Purkinje cell (primary cell): ENCODE data around the gene CASP10. TPM values are rescaled to one million over a fixed set of nuclear protein-coding genes. Genes with fewer than 3 reads are reported as not detected.

Source experiments
- polyA plus RNA-seq: library from polyadenylated mRNA; unstranded; fragments of >200 nt; fragmentation: Nextera tagmentation; gene quantifications from 2 replicates; pipeline ENCODE4 v1.2.1, GENCODE V29; 2014

Gene CASP10, protein sequence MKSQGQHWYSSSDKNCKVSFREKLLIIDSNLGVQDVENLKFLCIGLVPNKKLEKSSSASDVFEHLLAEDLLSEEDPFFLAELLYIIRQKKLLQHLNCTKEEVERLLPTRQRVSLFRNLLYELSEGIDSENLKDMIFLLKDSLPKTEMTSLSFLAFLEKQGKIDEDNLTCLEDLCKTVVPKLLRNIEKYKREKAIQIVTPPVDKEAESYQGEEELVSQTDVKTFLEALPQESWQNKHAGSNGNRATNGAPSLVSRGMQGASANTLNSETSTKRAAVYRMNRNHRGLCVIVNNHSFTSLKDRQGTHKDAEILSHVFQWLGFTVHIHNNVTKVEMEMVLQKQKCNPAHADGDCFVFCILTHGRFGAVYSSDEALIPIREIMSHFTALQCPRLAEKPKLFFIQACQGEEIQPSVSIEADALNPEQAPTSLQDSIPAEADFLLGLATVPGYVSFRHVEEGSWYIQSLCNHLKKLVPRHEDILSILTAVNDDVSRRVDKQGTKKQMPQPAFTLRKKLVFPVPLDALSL
- 0.20 TPM in 1 of 2 replicates, not detected in the other for polyA plus RNA-seq

GRCh38 chr2:201182650-201183364, at the start of gene CASP10:
TSS of gene CASP10 (plus strand) at chr2:201183141. CDS start at chr2:201185778, 2,637 bp downstream.

DNA sequence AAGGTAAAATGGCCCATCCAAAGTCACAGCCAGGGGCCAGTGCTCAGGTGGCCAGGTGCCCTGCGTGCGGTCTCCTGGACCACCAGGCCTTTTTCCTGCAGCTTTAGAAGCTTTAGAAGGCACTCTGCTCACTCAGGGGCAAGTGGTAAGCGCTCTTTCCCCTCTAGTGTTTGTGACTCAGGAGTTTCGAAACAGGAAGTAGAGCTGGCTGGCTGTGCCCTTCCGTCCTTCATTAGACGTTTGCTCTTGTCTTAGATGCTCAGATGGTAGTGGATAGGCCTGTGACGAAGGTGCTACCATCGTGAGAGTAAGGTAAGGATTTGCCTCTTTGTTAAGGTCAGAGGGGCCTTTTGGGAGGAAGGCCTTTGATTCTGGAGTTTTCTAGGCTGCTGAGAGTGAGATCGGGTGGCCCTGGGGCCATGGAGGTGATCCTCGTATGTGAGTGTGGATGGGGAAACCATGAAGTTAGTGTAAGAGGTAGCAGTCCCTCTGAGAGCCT, 77.4 kb downstream of the CASP10 start, which contains the start of gene CASP8:
CASP8 (plus strand) TSS at position 235 of the 499 bp plus-strand sequence. CDS start 5,951 bp downstream, outside the sequence.

Other genes with a start within 250 kb of the CASP10 start
- 4.7 and 6.4 TPM in 2 replicates for gene ORC2, start 219.5 kb upstream of the CASP10 start, polyA plus RNA-seq
- 15.2 and 19.8 TPM in 2 replicates for gene HYCC2, start 111.5 kb upstream of the CASP10 start, polyA plus RNA-seq
- gene NDUFB3, start 111.1 kb upstream of the CASP10 start, polyA plus RNA-seq, result 1,448 and 1,695 TPM in 2 replicates
- 4.5 and 4.9 TPM in 2 replicates for gene CFLAR, start 67.0 kb upstream of the CASP10 start, polyA plus RNA-seq
- 0.67 TPM in 1 of 2 replicates, not detected in the other for gene CASP8, start 77.4 kb downstream of the CASP10 start, polyA plus RNA-seq
- gene FLACC1, start 174.2 kb downstream of the CASP10 start, polyA plus RNA-seq, result 0.88 and 1.1 TPM in 2 replicates